ENCODE results near the gene SETD4.

GRCh38 chr21:36060159-36060921 lies at the start of gene SETD4:
- TF ChIP-seq YY1 (IDR thresholded peaks at IDR 0.05; ENCODE audit: extremely low read depth, insufficient replicate concordance, low read depth, low read length) (peak; percentile 86), POLR2AphosphoS5 (IDR thresholded peaks at IDR 0.05; ENCODE audit: low read depth, low read length) (peak; percentile 88), CTCF (IDR thresholded peaks at IDR 0.05 in 2 of 3, conservative IDR thresholded peaks at IDR 0.05 in 1 of 3; ENCODE audit: borderline replicate concordance in 1 of 3, insufficient read depth in 1 of 3, low read depth in 2 of 3, low read length in 2 of 3) (no peak), EZH2 (IDR thresholded peaks at IDR 0.05) (no peak), POLR2A (IDR thresholded peaks at IDR 0.05; ENCODE audit: borderline replicate concordance, extremely low read depth, insufficient read depth, insufficient read length) (peak; percentile 85), REST (IDR thresholded peaks at IDR 0.05; ENCODE audit: low read depth) (no peak), CEBPB (IDR thresholded peaks at IDR 0.05; ENCODE audit: low read depth) (no peak), JUND (IDR thresholded peaks at IDR 0.05) (no peak), EZH2phosphoT487 (IDR thresholded peaks at IDR 0.05; ENCODE audit: borderline replicate concordance) (no peak), SRF (IDR thresholded peaks at IDR 0.05; ENCODE audit: low read depth) (no peak), SIN3A (IDR thresholded peaks at IDR 0.05; ENCODE audit: low read depth) (peak; percentile 73)
